ENCODE measurements around the gene OR8B4.
"Not testable (repeated sequence)": the region's sequence is repeated elsewhere in the genome, so short reads cannot be mapped to it uniquely, and the experiment has no call there.

DNA sequence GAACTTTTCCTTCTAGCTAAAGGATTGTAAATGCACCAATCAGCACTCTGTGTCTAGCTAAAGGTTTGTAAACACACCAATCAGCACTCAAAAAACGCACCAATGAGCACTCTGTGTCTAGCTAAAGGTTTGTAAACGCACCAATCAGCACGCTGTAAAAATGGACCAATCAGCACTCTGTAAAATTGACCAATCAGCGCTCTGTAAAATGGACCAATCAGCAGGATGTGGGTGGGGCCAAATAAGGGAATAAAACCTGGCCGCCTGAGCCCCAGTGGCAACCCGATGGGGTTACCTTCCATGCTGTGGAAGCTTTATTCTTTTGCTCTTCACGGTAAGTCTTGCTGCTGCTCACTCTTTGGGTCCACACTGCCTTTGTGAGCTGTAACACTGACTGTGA is 34.7 kb upstream of the OR8B4 start:
- TF ChIP-seq CTCF, POLR2A (IDR thresholded peaks at IDR 0.05): not testable (repeated sequence)

All from thyroid gland (tissue), 4 donors.